Globus pallidus (tissue), 1 donor: ENCODE measurements around the gene POLR3K.
"Not testable (repeated sequence)": the region's sequence is repeated elsewhere in the genome, so short reads cannot be mapped to it uniquely, and the experiment has no call there.

Experiments
- DNase-seq: peaks from one replicate; pipeline ENCODE4 v3.0.0-alpha.2; 2015; ENCODE audit warnings: low spot score

The POLR3K gene

DNA sequence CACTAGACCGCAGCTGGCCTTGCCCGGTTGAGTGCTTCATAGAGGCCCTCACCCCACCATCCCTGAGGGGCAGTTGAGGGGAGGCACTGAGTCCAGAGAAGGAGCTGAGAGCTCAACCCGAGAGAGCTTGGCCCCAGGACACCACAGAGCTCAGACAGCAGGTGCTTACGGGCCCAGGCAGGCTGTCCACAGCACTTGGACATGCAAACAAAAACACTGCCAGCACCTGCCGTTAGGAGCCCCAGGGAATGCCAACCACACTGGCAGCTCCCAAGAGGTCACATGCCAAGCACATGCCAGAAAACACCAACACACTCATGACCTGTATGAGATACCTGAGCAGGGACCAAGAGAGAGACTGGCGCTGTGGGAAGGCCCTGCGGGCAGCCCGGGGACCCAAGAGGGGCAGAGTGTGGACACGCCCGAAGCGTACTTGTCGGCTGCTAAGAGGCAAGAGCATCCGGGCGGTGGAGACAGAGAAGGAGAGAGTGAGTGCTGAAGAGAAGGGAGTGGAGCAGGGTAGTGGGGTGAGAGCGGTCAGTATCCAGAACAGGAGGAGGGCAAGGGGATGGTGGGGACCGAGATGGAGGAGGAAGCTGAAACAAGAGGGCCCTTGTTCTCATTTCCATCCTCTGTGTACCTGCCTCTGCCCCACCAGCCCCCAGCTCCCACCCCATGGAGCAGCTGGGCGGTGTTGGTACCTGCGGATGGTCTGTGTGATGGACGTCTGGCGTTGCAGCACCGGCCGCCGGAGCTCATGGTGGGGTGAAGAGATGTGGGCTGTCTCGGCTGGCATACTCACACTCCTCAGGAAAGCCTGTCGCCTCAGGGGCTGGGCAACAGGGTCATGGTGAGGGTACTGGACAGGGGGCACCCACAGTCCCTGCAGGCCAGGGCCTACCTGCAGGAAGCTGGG, 10.8 kb upstream of the POLR3K start:
- no peak for DNase-seq

DNA sequence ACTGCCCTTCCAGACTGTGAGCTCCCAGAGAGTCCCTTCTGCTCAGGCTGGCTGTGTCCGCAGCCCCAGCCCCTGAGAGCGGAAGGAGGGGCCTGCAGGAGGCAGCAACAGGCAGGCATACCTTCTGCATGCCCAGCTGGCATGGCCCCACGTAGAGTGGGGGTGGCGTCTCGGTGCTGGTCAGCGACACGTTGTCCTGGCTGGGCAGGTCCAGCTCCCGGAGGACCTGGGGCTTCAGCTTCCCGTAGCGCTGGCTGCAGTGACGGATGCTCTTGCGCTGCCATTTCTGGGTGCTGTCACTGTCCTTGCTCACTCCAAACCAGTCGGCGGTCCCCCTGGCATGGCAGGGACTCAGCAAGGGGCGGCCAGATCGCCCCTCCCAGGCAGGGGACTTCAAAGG, 10.1 kb upstream of the POLR3K start:
- no peak for DNase-seq

- DNase-seq: no peak
Observed at GRCh38 chr16:62968-63391, 9.6 kb upstream of the POLR3K start.

GRCh38 chr16:62283-62967, 9.0 kb upstream of the POLR3K start:
- DNase-seq: no peak

GRCh38 chr16:61879-62281, 8.5 kb upstream of the POLR3K start:
- DNase-seq: no peak

DNA sequence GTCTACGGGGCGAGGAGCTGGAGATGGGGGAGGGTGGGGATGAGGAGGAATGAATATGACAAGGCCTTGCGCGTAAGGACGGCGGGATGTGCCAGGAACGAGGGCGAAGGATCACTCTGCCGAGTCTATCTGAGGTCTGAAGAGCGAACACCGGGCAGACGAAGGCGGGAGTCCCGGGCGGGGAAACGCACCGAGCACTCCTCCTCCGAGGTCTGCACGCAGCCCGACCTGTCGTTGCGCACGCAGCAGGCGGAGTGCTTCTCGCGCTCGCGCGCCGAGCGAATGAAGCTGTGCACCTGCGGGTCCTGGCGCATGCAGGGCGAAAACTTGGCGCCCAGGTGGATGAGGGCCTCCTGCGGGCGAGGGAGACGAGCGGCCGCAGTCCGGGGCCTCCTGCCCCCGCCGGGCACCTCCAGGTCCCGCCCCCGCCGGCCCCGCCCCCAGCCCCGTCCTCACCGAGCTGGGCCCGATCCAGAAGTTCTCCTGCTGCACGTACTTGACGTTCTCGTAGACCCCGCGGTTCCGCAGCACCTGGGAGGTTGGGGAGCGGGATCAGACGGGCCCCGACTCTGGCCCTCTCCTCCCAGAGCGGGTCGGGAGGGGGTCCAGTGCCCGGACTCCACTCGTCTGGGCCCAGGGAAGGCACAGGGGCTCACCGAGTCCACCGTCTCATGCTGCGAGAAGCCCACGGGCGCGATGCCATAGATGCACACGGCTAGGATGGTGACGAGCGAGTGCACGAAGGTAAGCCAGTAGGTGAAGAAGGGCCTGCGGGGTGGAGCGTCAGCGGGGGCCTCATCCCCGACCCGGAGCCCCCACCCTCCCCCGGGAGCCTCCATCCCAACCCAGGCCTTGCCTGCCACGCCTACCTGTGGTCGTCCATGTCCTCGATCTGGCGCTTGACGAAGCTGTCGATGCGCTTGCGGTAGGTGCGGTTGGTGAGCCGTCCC, 7.8 kb upstream of the POLR3K start:
- DNase-seq: no peak

- no peak for DNase-seq
Observed at GRCh38 chr16:60166-60565, 6.8 kb upstream of the POLR3K start.

DNA sequence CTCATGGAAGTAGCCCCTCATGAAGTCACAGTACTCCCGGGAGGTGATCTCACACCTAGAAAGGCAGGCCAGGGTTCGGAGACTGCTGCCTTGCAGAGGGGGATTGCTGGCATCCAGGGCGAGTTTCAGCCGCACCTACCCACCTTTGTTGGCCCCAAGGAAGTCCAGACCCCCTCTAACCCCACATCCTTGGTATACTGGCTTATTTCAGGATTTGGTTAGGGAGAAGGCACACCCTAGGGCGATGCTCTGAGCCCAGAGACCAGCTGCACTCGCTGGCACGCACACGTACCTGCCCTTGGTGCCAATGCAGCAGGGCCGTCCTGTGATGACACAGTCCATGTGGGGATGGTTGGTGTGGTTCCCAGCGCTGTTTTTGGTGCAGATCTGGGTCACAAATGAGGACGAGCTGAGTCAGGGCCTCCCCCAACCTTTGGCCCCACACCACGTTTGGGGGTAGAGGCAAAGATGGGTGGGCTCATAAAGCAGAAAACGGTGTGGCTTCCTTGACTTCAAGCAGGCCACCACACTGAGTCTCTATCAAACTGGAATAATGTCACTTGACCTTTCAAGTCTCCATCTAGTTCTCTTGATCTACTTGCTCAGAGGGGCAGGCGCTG, 6.1 kb upstream of the POLR3K start:
- no peak for DNase-seq

DNA sequence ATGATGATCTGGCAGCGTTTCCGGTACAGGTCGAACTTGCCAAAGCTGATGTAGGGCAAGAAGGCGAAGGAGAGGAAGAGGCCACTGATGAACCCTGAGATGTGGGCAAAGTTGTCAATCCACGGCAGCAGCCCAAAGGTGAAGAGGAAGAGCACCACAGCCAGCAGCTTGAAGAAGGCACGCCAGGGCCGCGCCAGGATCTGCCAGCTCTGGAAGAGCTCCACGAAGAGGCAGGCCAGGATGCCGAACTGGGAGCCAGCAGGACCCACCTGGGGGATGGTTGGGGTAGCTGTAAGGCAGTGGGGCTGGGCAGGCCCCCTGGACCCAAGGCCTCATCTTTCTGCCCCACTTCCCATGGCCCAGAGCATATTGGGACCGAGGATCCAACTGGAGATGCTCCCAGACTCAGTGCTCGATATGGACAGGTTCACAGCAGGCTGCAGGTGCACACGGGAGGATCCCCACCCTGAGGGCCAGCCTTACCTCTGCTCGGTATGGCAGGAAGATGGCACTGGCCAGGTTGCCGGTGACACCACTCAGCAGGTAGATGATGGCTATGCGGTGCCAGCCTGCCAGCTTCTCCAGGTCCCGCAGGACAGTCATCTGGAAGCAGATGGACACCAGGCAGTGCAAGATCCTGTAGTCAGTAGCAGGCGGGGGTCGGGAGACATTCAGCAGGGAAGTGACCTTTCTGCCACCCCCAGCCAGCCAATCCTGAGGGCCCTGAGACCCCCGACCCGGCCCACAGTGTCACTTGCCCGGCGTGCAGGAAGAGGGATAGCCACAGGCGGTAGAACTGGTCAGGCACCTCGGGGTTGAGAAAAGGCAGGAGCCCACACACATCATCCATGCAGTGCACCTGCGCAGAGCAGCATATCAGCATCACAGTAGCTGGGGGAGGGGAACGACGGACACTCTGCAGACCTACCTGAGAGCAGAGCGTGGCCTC, 5.4 kb upstream of the POLR3K start:
- no peak for DNase-seq

GRCh38 chr16:57711-58110, 4.3 kb upstream of the POLR3K start:
- DNase-seq: no peak

GRCh38 chr16:56231-56927, 3.0 kb upstream of the POLR3K start:
- no peak for DNase-seq

DNA sequence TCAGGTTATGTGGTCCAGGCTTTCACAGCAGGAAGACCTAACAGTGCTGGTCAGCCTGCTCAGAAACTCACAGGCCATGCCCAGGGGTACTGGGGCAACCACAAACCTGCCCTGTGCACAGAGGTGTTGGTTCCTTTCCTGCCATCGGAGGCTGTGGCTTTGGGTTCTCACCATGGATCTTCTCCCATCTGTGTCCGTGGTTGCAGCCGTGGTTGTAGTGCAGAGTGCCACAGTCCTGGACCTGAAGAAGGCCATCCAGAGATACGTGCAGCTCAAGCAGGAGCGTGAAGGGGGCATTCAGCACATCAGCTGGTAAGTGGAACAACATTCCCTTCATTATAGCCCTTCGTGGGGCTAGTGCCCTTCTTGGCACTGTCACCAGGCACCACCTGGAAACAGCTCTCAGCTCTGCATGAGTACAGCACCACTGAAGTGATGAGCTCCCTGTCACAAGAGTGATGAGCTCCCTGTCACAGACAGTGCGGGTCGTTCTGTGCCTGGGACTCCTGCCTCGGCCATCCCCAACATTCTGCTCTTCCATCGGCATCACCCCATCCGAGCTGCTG, 2.2 kb upstream of the POLR3K start:
- DNase-seq: no peak

DNA sequence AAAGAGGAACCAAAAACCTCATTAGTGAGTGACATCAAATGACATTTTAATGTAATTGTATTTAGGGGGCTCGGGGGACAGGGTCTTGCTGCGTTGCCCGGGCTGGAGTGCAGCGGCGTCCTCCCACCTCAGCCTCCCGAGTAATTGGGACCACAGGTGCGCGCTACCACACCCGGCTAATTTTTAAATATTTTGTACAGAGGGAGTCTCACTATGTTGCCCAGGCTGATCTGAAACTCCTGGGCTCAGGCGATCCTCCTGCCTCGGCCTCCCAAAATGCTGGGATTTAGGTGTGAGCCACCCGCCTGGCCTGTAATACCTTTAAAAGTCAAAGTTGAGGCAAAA, 801 bp upstream of the POLR3K start:
- DNase-seq: no peak

DNA sequence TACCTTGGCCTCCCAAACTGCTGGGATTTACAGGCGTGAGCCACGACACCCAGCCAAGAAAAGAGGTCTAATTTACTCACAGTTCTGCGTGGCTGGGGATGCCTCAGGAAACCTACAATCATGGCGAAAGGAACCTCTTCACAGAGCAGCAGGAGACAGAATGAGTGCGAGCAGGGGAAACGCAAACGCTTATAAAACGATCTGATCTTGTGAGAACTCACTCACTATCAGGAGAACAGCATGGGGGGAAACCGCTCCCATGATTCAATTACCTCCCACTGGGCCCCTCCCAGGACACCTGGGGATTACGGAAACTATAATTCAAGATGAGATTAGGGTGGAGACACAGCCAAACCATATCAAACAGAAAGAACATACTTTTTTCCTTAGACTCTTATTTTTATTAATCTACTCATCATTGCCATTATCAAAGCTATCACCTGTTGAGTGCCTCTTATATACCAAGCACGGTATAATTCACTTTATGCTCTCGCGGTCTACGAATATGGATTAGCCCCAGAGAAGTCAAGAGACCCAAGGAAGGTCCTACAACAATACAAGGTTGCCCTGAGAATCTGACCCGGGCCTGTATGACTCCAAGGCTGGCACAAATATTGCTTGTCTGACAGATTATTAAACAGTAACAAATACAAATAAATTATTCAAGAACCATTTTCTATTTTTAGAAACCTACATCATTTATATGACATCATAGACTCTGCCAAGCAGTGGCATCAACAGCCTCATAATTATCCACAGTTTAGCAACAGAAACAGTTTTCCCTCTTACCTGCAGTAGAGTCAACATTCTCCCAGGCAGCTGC, 2.4 kb downstream of the POLR3K start:
- DNase-seq: no peak

DNA sequence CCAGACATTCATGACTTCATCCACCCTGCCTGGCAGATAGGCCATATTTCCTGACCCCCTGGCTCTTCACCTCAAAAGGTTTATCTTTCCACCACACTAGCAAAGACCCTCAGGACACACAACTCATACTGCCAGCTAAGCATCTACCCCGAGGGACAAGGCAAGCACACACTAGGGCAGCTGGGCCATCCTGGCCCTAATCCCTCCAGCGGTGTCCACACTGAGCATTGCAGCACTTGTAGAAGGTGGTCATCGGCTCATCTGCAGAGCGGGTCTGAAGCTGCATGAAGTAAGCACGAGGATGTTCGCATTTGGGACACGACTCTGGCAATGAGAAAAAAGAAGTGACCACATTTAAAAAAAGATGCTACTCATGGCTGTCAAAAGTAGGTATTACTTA, 6.2 kb downstream of the POLR3K start:
- no peak for DNase-seq

- DNase-seq: not testable (repeated sequence)
Observed at GRCh38 chr16:46510-46909, 6.9 kb downstream of the POLR3K start.

DNA sequence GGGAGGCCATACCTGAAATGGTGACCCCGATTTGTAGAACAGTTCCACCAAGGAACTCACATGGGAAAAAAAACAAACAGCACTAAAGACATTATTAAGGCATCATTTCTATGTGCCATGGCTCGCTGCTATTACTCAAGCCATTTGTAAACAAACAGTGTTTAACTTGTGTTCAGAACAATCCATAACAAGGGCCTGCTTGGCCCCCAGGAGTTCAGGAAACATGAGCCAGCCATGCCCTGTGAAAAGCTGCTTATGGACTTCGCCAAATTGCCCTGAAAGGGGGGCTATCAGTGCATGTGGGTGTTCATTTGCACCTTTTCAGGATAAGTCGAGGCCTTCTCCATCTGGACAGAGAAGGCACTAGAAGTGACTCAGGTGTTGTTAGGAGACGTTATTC, 8.0 kb downstream of the POLR3K start:
- no peak for DNase-seq

DNA sequence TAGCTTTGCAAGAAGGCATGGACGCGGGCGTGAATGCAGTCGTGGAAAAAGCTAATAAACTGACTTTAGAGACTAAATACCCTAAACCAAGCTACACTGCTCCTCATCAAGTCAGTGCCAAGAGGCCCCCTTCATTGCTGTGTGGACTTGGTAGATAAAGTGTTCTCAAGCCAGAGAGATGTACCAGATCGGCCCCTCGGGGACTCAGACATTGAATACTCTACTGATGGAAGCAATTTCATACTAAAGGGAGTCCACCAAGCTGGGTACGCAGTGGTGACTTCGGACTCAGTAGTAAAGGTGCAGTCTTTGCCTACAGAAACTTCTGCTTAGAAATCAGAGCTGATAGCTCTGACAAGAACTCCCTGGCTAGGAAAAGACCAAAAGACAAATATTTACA, 8.8 kb downstream of the POLR3K start:
- DNase-seq: no peak

- no peak for DNase-seq
Observed at GRCh38 chr16:43294-43693, 10.1 kb downstream of the POLR3K start.
